NCI-H1105 treated with DMSO at 0.1 percent for 48 hours (cell line): ENCODE results near the gene BTBD6.

Experiments
- DNase-seq: peaks from one replicate; lab custom pipeline; 2025; lab: John Stamatoyannopoulos, UW

Gene BTBD6

DNA sequence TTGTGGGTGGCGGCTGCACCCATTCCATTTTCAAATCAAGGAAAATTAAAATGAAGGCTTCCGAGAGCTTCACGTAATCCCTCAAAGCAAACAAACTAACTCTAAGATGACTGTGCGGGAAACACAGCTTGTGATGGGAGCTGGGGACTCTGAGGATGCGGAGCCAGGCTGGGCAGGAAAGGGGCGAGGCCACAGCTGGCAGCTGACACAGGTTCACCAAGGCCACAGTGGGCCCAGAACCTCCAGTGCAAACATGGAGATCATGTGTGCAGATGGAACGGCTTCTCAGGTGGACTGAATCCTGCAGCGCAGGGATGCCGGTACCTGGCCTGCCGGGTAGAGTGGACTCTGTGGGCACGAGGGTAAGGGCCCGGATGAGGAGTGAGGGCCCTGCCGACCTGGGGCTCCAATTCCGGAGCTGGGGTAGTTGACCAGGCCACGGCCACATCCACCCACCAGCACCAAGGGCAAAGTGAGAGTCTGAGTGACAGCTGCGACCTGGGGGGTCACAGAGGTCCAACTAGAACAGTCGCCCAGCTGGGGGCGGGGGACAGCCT lies 19.2 kb upstream of the BTBD6 start:
- no peak for DNase-seq

DNA sequence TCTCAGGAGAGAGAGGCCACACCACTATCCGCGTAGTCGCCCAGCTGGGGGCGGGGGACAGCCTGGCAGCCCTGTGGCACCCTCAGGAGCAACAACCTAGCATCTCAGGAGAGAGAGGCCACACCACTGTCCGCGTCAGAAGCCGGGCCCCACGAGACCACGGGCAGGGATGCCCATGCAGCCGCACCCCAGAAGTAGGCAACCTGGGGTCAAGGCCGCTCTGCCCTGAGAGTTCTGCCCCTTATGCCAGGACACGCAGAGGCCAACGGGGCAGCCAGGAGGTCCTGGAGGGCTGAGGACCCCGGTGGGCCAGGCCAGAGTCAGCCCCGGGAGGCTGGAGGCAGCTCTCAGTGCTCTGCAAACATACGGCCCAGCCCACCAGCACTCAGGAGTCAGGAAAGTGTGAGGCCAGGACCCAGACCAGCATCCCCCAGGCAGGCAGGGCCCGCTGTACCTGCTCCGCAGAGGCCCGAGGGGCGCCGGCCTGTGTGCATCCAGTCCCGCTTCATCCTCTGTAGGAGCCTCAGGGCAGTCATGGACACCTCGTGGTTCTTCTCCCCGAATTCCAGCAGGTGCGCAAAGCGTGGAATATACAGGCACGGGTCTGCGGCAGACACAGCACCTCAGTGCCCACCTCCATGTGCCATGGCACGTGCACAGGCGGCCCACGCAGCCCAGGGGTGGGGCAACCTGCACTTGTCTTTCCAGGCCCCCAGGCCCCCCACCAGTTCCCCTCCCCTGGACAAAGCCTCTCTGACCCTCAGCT lies 7.3 kb upstream of the BTBD6 start:
- no peak for DNase-seq

DNA sequence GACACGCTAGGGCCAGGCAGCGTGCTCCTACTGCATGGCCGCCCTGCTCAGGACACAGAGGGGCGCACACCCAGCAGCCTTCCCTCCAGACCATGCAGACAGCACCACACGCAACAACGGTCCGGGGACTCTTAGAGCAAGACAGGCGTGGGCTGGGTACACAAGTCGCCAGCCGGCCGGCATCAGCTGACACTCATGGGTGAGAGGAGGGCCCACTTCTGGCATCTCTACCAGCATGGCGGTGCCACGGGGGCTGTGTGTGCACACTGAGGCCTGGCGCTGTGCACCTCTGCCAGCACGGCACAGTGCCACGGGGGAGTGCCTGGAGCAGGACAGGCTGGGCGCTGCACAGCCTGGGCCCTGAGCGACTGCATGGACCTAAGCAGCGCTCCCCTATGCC lies 6.7 kb upstream of the BTBD6 start:
- no peak for DNase-seq

DNA sequence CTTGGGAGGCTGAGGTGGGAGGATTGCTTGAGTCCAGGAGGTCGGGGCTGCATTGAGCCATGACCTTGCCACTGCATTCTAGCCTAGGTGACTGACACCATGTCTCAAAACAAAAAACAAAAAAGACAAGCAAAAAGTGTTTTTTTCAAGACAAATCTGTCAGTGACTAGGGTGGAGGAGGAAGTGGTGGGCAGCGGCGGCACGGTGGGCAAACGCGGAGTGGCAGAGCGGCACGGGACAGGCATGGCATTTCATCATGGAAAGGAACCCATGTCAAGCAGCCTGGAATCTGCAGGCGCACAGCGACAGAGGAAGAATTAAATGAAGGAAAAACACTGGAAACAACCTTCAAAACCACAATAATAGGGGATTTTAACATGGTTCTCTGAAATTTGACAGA lies 4.0 kb upstream of the BTBD6 start:
- no peak for DNase-seq

DNA sequence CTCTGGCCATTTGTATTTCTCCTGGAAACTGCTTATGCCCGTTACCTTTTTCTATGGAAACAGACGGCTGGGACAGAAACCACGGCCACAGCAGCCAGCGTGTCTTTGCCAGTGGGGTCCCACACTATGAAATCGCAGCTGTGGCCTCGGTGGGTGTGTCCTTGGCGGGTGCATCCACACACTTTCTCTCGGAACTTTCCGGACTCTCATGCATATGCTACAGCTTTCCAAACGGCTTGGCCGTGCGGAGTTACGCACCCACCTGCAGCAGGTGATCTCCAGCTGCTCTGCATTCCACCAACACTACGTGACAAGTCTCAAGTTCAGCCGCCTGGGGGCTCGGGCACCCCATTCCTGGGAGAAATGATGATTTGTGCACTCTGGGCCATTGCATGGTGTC lies 1.3 kb upstream of the BTBD6 start:
- no peak for DNase-seq

DNA sequence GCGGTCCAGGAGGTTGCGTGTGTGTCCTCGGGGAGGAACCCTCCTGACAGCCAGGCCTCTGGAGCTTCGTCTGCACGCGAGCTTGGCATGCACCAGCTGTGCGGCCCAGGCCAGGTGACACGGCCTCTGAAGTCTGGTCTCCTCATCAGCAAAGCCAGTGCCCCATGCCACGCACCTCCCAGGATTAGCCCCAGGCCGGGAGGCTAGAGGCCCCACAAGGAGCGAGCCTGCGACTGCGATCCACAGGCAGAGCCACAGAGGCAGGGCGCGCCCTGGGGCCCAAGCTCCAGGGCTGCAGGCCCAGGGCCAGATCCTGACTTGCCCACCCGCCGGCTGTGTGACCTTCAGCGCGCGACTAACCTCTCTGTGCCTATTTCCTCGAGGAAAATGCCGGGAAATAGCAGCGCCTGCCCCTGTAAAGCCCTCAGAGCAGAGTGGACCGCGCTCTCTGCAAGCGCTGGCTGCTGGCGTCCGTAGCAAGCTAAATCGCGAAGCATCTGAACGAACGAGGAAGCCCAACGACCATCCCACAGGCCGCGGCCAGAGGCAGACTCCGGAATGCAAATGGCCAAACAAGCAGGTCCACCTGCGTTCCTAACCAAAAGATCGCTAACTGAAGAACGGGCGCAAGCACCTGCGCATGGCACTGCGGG lies 492 bp upstream of the BTBD6 start:
- DNase-seq = no peak

DNA sequence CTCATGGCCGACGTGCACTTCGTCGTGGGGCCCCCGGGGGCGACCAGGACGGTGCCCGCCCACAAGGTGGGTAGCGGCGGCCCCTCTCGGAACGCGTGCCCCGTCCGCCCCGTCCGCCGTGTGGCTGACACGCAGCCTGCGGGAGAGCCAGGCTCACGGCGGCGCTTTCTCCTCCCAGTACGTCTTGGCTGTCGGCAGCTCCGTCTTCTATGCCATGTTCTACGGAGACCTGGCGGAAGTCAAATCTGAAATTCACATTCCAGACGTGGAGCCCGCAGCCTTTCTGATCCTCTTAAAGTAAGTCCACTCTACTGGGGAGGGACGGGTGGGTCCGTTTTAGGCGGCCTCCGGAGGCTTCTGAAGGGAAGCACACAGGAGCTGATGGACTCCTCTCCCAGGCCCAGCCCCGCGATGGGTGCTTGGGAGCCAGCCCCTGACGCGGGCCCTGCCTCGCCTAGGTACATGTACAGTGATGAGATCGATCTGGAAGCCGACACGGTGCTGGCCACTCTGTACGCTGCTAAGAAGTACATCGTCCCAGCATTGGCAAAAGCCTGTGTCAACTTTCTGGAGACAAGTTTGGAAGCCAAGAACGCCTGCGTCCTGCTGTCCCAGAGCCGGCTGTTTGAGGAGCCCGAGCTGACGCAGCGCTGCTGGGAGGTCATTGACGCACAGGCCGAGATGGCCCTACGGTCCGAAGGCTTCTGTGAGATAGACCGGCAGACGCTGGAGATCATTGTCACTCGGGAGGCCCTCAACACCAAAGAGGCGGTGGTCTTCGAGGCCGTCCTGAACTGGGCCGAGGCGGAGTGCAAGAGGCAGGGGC lies 1.1 kb downstream of the BTBD6 start:
- no peak for DNase-seq

DNA sequence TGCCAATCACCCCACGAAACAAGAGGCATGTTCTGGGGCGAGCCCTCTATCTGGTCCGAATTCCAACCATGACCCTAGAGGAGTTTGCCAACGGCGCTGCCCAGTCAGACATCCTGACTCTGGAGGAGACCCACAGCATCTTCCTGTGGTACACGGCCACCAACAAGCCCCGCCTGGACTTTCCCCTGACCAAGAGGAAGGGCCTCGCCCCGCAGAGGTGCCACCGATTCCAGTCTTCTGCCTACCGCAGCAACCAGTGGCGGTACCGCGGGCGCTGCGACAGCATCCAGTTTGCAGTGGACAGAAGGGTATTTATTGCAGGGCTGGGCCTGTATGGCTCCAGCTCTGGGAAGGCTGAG lies 1.7 kb downstream of the BTBD6 start:
- no peak for DNase-seq

DNA sequence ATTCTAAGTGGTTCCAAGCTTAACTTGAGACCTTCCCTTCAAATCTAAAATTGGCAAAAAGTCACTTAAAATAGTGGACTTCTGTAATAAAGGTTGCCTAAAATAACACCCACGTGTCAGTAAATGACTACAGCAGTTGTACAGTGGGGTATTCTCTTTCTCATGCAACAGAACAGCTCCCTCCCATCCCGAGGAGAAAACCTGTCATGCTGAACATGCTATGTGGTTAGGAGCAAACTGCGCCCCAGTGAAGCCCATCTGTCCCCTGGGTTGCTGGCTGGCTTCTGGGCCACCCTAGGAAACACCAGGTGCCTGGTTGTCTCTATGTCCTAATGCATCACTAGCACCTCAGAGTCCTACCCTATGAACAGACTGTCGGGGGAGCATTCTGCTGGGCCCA lies 2.7 kb downstream of the BTBD6 start:
- DNase-seq = no peak

DNA sequence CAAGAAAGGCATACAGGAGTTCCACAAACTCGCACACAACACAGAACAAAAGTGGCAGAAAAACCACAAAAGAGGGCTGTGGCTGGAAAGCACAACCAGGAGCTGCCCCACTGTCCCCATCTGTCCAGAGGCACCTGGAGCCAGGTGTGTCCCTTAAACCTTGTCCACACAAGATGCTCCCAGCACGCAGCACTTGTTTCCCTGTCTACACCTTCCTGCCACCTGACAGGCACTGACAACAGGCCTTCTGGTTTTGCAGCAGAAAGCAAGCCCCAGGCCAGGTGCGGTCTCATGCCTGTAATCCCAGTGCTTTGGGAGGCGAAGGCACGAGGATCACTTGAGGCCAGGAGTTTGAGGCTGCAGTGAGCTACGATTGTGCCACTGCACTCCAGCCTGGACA lies 3.6 kb downstream of the BTBD6 start:
- DNase-seq = no peak

DNA sequence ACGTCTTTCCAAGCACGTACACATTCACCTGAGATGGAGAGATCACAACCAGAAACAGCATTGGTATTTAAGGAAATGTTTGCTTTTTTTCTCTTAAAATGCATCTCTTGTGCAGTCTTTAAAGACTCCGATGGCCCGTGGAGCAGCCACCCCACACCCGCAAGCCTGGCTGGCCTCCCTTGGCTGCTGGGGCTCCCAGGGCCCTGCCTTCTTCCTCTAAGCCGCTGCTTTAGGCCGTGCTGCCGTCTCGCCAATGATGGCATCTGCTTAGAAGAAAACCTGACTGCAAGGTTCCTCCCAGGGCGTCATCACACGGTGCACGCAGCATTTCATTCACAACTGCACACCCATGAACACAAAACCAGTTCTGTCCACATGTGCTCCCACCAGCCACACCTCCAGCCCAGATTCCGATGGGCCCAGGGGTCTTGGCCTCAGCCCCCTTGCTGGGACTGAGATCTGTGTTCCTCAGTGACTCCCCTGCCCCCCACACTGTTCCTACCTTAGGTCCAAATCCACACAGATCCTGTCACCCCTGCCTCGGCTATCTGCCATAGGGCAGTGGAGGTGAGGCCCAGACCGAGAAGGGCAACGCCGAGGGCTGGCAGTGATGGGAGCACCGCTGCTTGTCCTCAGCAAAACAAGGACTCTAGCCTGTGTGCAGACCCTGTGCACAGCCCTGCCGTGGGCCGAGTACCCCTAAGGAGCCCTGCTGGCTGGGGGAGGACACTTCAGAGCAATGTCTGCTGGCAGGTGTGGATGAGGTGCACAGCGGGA lies 4.4 kb downstream of the BTBD6 start:
- no peak for DNase-seq

DNA sequence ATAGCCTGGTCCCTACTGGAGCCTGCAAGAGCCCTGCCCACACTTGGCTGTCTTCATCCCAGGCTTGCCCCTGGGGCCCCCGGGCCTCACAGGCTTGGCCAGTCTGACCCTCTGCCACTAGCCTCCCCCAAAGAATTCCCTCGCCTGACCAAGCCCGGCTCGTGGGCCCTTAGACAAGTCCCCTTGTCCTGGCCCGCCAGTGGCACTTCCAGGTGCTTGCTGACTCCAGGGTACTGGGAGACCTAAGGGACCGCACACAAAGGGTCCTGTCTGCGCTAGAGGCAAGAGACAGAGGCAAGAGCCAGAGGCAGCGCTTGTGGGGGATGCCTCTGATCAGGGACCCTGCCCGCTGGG lies 5.0 kb downstream of the BTBD6 start:
- no peak for DNase-seq

DNA sequence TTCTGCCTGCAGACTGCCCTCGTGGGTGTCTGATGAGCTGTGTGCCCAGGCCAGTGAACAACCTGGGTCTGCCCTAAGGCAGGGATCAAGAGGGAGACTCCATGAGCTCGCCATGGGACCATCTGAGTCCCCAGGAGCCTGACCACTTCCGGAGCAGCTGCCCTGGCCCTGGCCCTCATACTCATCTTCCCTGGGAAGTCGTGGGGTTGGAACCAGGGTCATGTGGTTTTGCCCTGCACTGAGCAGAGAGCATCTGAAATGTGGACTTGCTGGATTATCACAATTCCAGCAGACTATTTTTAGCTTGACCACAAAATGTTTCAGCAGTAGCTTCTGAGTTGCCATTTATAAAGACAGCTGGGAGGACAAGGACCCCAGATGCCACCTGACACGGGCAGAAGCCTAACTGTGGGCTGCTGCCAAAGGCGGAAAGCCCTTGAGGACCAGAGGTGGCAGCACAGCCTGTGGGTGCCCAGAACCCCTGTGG lies 6.7 kb downstream of the BTBD6 start:
- no peak for DNase-seq

DNA sequence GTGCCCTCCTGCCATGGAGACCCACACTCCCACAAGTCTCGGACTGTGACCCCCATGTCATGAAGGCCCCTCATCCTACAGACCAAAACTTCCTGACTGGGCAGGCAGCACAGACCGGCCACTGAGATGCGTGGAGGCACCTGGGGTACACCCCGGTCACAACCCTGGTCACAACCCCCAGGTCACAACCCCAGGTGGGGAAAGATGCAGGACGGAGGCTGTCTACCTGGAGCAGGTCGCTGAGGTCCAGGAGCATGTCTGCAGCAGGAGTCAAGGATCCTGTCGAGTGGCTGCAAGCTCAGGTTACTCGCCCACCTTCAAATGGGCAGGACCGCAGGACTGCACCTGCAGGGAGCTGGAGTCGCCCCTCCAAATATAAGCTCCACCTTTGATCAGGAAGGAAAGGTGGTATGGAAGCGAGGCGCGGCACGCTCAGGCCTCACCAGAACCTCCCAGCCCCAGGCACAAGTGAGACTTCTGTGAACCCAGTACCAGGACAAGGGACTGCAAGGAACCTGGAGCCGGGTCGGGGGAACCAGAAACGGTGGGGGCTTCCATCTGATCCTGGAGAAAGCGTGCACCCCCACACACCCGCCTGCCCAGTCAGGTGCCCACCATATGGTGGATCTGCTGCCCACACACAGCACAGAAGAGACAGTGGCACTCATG lies 8.1 kb downstream of the BTBD6 start:
- DNase-seq = no peak

DNA sequence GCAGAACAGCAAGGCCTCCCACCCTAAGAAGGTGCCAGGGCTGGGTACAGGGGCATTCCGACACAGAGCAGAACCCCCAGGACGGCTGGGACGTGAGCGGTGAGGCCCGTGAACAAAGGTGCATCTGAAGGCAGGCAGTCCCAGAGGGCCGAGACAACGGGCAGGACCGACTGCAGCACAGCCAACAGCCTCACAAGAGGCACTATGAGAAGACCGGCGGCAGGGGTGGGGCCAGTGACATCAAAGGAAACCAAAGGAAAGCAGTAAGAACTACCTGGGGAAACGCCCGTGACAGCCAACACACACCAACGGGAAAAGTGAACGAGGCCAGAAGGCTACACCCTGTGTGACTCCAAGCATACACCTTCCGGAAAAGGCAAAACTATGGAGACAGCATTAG lies 9.1 kb downstream of the BTBD6 start:
- DNase-seq = no peak

DNA sequence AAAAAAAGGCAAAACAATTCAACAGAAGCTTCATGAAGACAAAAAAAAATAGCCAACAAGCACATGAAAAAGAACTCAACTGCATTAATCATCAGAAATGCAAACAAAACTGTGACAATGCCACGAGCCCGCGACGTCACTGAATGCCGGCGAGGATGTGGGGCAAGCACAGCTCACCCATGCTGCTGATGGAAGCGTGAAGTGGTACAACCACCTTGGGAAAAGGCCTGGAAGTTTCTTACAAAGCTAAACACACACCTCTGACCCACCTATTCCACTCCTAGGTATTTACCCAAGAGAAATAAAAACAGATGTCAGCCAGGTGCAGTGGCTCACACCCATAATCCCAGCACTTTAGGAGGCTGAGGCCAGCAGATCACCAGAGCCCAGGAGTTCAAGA lies 10.5 kb downstream of the BTBD6 start:
- DNase-seq = no peak

DNA sequence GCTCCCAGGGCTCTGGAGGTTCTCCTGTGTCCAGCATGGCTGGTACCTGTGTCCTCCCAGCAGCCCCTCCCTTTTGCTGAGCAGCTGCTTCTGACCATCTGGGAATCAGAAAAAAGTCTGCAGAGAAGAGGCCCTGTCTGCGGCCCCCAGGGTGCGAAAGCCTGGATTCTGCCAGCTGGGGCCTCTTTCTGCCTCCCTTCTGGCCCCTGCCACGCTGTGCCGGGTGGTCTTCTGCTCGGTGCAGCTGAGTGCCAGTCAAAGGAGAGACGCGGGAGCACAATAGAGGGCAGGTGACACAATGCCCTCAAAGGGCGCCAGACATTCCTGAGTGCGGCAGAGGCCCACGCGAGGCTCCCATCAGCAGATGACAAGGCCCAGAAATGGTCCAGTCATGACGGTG lies 12.6 kb downstream of the BTBD6 start:
- DNase-seq = no peak

DNA sequence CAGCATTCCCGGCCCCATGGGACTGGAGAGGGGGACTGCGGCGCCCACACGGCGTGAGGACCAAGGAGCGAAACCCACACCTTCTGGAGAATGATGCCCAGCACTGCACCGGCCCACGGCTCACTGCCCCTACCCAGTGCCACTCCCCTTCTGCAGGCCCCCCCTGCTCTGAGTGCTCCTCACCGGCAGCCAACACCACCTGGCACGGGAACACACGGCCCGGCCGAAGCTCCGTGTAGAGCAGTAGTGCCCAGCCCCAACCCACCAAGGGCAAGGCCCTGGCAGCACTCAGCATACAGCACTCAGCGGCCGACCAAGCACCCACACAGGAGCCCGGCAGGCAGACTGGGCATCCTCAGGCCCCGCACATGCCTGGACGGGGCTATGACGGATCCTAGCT lies 13.4 kb downstream of the BTBD6 start:
- DNase-seq = no peak

DNA sequence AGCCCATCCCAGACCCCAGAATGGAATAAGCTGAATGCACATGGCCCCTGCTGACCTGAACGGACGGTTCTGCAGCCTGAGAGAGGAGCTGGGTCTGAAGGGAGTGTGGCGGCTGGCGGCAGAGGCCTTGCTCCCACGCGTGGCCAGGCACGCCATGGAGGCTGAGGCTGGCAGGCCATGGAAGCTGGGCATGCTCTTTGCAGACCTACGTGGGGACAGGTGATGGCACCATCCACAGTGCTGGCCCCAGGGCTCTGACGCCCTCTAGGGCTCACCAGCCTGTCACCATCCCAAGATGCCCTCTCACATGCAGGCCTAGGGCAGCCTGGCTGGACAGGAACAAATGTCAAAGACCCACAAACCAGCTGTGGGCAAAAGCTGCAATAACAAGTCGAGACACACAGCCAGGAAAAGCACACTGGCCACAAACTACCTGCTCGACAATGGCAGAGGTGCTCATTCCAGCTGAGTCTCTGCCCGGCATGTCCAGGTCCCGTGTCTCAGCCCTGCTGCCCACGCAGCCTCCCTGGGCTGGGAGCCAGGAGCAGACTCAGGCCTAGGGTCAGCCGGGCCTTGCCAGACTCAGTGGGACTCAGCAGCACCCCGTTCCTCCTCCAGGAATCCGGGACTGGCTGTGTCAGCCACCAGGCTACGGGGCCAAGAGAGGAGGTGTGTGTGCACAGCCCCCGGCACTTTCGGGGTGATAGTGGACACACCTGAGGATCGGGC lies 19.7 kb downstream of the BTBD6 start:
- no peak for DNase-seq

DNA sequence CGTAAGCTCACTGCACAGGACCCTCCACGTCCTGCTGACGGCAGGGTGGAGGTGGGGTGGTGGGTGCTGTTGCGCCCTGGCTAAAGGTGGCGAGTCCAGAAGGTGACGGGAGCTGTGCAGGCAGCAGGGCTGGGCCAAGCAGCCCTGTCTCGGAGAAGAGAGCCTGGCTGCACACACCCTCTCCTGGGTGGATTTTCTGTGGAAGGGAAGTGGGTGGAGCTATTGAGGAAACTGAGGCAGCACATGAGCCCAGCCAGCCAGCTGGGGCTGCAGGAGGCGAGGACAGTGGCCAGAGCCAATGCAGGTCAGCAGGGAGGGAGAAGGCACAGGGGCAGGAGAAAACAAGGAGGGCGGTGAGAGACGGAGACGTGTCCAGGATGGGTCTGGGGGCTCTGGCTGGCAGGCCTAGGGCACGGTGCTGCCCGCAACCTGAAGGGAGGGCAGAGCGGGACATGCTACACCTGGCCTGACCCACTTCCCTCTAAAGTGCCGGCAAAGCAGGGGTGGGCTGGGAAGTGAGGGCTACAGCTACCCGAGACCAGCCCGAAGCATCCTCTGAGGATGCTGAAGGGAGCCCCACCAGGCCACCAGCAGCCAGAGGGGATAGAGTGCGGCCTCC lies 20.5 kb downstream of the BTBD6 start:
- no peak for DNase-seq
